GM12878 (cell line): ENCODE results near the gene ELOVL5. TPM values are rescaled to one million over a fixed set of nuclear protein-coding genes. Genes with fewer than 3 reads are reported as not detected.

Experiments used
- ATAC-seq: fragments of 200-7000 bp; cut with Tn5 transposase; 3 replicates; pipeline ENCODE4 v1.9.1; 2020; ENCODE audit warnings: mild to moderate bottlenecking, moderate library complexity
- BruUV-seq: library from RNA; stranded (reverse); fragments of 400-500 nt; replicated peaks from 2 replicates; lab custom pipeline; 2021; lab: Mats Ljungman, UMichigan
- CTCF ChIA-PET: fragments of 300-600 bp; sonication (Branson Sonifier 250); formaldehyde crosslinking; extraction: SDS; loops from one replicate; lab custom pipeline; 2021; ENCODE audit warnings: inconsistent platforms; lab: Yijun Ruan, JAX
- POLR2A ChIA-PET: fragments of 350-600 bp; formaldehyde crosslinking; extraction: SDS; loops from one replicate; lab custom pipeline; 2021; ENCODE audit warnings: inconsistent platforms; lab: Charles Lee
- RAD21 ChIA-PET: fragments of 300-600 bp; sonication (Branson Sonifier 250); formaldehyde crosslinking; loops from one replicate; lab custom pipeline; 2023; ENCODE audit warnings: antibody characterized with exemption; ENCODE audit not compliant: unreplicated experiment; lab: Charles Lee
- SMC1A ChIA-PET: fragments of 300-600 bp; sonication (Branson Sonifier 250); formaldehyde crosslinking; loops from one replicate; lab custom pipeline; 2023; ENCODE audit not compliant: unreplicated experiment, uncharacterized antibody; lab: Charles Lee
- DNase-seq: peaks from one replicate; pipeline ENCODE4 v3.0.0-alpha.2; 2011; ENCODE audit warnings: low read depth, low spot score
- FAIRE-seq: peaks from 3 replicates; lab custom pipeline; 2011; peaks lifted over from hg19 to GRCh38; lab: Jason Lieb, UNC
- H2AFZ ChIP-seq: 2 replicates; pipeline ENCODE4 v1.6.0; 2011; ENCODE audit warnings: low read depth, low read length, control low read depth; ENCODE audit not compliant: control insufficient read depth
- H3K27ac ChIP-seq: 2 replicates; pipeline ENCODE4 v1.5.1; 2011; ENCODE audit warnings: control low read depth; ENCODE audit not compliant: control insufficient read depth, insufficient read depth
- H3K27me3 ChIP-seq, 2 experiments: replicated peaks in 1 of 2; 2 replicates each; pipeline versions ENCODE4 v1.6.0 to v1.6.1; 2011; ENCODE audit warnings: low read length in 1 of 2; ENCODE audit not compliant: control insufficient read depth in 2 of 2, insufficient read depth in 2 of 2
- H3K36me3 ChIP-seq, 2 experiments: 2 replicates each; pipeline ENCODE4 v1.5.1; 2011; ENCODE audit warnings: low read length in 1 of 2; ENCODE audit not compliant: control insufficient read depth in 2 of 2, insufficient read depth in 2 of 2
- H3K4me1 ChIP-seq: 2 replicates; pipeline ENCODE4 v1.6.1; 2011; ENCODE audit warnings: mild to moderate bottlenecking, low read length, moderate library complexity, mixed read lengths; ENCODE audit not compliant: control insufficient read depth, insufficient read depth
- H3K4me2 ChIP-seq: 2 replicates; pipeline ENCODE4 v1.6.0; 2011; ENCODE audit warnings: control low read depth; ENCODE audit not compliant: control insufficient read depth, insufficient read depth
- H3K4me3 ChIP-seq: fragments of 200-600 bp; sonication (generic); 2 replicates; pipeline ENCODE4 v1.5.1; 2016
- H3K79me2 ChIP-seq: 2 replicates; pipeline ENCODE4 v1.6.0; 2011; ENCODE audit warnings: low read length; ENCODE audit not compliant: control insufficient read depth, insufficient read depth
- H3K9ac ChIP-seq: 2 replicates; pipeline ENCODE4 v1.8.0; 2011; ENCODE audit warnings: low read length, control low read depth, mixed read lengths; ENCODE audit not compliant: control insufficient read depth, insufficient read depth
- H3K9me3 ChIP-seq: replicated peaks from 3 replicates; pipeline ENCODE4 v1.5.1; 2011; ENCODE audit warnings: mild to moderate bottlenecking, low read length; ENCODE audit not compliant: control insufficient read depth, insufficient read depth
- H4K20me1 ChIP-seq: 2 replicates; pipeline ENCODE4 v1.6.0; 2011; ENCODE audit not compliant: control insufficient read depth, insufficient read depth
- CHD4 ChIP-seq: fragments of 200-600 bp; sonication (generic); IDR thresholded peaks from 2 replicates; pipeline ENCODE4 v1.6.1; 2016; ENCODE audit warnings: mild to moderate bottlenecking
- IKZF2 ChIP-seq, 2 experiments: fragments of 450-650 bp; IDR thresholded peaks; 2 replicates each; pipeline ENCODE4 v1.6.1; 2017; ENCODE audit warnings: mild to moderate bottlenecking in 2 of 2, moderate library complexity in 2 of 2
- KAT2A ChIP-seq: conservative IDR thresholded peaks from 2 replicates; pipeline ENCODE4 v1.6.1; 2011; ENCODE audit warnings: low read depth, low read length; ENCODE audit not compliant: control insufficient read depth
- KDM1A ChIP-seq: fragments of 200-600 bp; sonication (generic); IDR thresholded peaks from 2 replicates; pipeline ENCODE4 v1.6.1; 2016; ENCODE audit warnings: borderline replicate concordance
- LARP7 ChIP-seq: fragments of 450-650 bp; IDR thresholded peaks from 2 replicates; pipeline ENCODE4 v1.6.1; 2017; ENCODE audit warnings: mild to moderate bottlenecking
- NR2F1 ChIP-seq: fragments of 450-650 bp; conservative IDR thresholded peaks from 2 replicates; pipeline ENCODE4 v1.6.1; 2017; ENCODE audit warnings: mild to moderate bottlenecking
- RCOR1 ChIP-seq: conservative IDR thresholded peaks from 2 replicates; pipeline ENCODE4 v1.6.1; 2012; ENCODE audit warnings: low read depth, low read length, improper control_type of control experiment
- SMAD1 ChIP-seq: fragments of 450-650 bp; IDR thresholded peaks from 2 replicates; pipeline ENCODE4 v1.6.1; 2018; ENCODE audit warnings: mild to moderate bottlenecking, low read depth; ENCODE audit not compliant: partially characterized antibody
- SMAD5 ChIP-seq: IDR thresholded peaks from 2 replicates; pipeline ENCODE4 v1.6.1; 2016; ENCODE audit warnings: antibody characterized with exemption, low read depth
- SMARCA5 ChIP-seq: fragments of 450-650 bp; IDR thresholded peaks from 2 replicates; pipeline ENCODE4 v1.6.1; 2017; ENCODE audit warnings: mild to moderate bottlenecking
- SREBF2 ChIP-seq: IDR thresholded peaks from 2 replicates; pipeline ENCODE4 v1.6.1; 2012; ENCODE audit warnings: mild to moderate bottlenecking, low read length
- YY1 ChIP-seq: IDR thresholded peaks from 2 replicates; pipeline ENCODE4 v1.6.1; 2011; ENCODE audit warnings: low read depth, mild to moderate bottlenecking, low read length
- ZNF384 ChIP-seq: IDR thresholded peaks from 2 replicates; pipeline ENCODE4 v1.6.1; 2012; ENCODE audit warnings: low read depth, mild to moderate bottlenecking, low read length, improper control_type of control experiment, borderline replicate concordance
- WGBS: methylation state at CpG from one replicate; pipeline ENCODE4 v1.1.6; 2016; ENCODE audit warnings: low lambda C conversion rate; ENCODE audit not compliant: insufficient replicate concordance, insufficient coverage; ENCODE audit errors: missing lambda C conversion rate; 5-methylcytosine and 5-hydroxymethylcytosine counted together
- in situ Hi-C: fragments of 300-500 bp; cut with MboI; formaldehyde crosslinking; loops from 9 replicates; pipeline ENCODE4 v1.14.3; 2018; ENCODE audit warnings: mixed read lengths
- intact Hi-C: fragments of 100-400 bp; cut with micrococcal nuclease; formaldehyde crosslinking; loops from one replicate; pipeline ENCODE4 v1.14.2; 2022; ENCODE audit not compliant: unreplicated experiment
- polyA plus RNA-seq, 11 experiments: library from polyadenylated mRNA; depleted of rRNA in 4 of 11; unstranded in 6 of 11; stranded (reverse) in 5 of 11; fragments of >200 nt; fragmentation: Nextera tagmentation in 4 of 11; fragmentation: Illumina TruSeq in 1 of 11; extraction: Ambion mirVana in 4 of 11; extraction: Trizol in 1 of 11; gene quantifications; 1 replicate in 1 of 11; 2 replicates in 10 of 11; pipeline versions ENCODE4 v1.2.1 to v1.2.3, GENCODE V29; 2011 to 2016; ENCODE audit warnings: inconsistent platforms in 2 of 11, missing spikeins in 2 of 11, low read depth in 1 of 11
- total RNA-seq, 4 experiments: library from RNA; depleted of rRNA in 3 of 4; stranded (reverse); fragments of >200 nt in 3 of 4; fragmentation: Illumina TruSeq in 1 of 4; extraction: Trizol in 1 of 4; gene quantifications; 2 replicates each; pipeline versions ENCODE4 v1.2.1 to v1.2.3, GENCODE V29; 2013 to 2021
- TF ChIP-seq, protein P1 (sequence below): IDR thresholded peaks from 2 replicates; pipeline ENCODE4 v1.6.1; 2012; ENCODE audit warnings: mild to moderate bottlenecking, low read depth, low read length
- TF ChIP-seq, protein P2 (sequence below): fragments of 450-650 bp; formaldehyde crosslinking; IDR thresholded peaks from 2 replicates; pipeline ENCODE4 v1.5.0; 2022; ENCODE audit warnings: mild to moderate bottlenecking, missing genetic modification characterization

Gene ELOVL5
- total and polyA plus RNA-seq, 10 of the 15 experiments (the other 5 are each of a cell fraction or from before 2014, with no cell fraction given): 156 to 241 (median 196) TPM

DNA sequence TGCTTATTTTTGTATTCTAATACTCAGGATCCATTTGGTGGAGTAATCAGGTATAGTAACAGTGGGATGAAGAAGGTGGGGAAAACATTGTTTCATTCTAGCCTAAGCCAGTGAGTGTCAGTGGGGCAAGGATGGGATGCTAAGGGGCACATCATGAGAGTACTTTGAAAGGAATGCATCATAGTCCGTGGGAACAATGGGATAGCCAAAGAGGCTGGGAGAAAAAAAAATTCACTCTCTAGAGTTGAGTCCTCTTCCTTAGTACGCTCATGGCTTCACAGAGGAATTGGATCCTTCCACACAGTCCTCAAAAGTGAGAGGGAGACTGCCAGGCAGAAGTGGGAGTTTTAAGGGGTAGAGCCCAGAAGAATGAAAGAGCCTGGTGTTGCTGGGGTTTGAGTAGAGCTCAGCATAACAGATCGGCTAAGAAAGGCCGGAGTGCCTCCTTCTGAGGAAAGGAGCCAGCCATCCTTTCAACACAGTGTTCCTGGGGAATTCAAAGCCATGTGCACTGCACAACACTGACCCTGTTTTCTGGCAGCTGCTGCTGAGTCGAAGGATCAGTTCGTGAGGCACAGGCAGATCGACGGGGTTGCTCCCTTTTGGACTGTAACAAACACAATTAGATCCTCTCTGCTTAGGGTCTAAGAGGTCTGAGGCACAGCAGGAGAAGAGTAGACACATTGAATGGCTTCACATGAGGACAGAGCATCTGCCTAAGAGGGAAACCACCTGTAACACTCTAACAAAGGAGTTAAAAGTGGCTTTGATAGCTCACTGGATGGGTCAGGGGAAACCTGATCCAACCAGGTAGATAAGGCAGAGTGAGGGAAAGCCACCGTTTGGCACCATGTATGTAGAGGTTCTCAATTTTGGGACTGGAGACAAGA lies 61.2 kb downstream of the ELOVL5 start:
- in situ Hi-C loops: no loop called here
- ChIA-PET SMC1A (interaction anchor here (0.6 to 3.6 kb wide), 8 partner anchors 8 to 123 kb away, joined by 3 to 20 read pairs (median 3); no protein-coding TSS in a partner anchor), RAD21 (interaction anchor here (0.7 kb wide), 1 partner anchor 9 kb away, joined by 3 read pairs; no protein-coding TSS in a partner anchor), POLR2A (no interaction called here), CTCF (interaction anchor here (1.0 to 4.0 kb wide), 3 partner anchors 14 to 197 kb away, joined by 3 to 29 read pairs (median 3); no protein-coding TSS in a partner anchor)
- Histone ChIP-seq H3K9ac (no peak overlapping the region), H3K36me3 (peaks cover 9 to 10% of the 10 kb centered on the region in 2 experiments; a peak in 3 of 4 replicates), H3K27ac (no peak overlapping the region), H2AFZ (no peak overlapping the region), H3K27me3 (no peaks in the 10 kb centered on the region), H3K9me3 (no peaks in the 10 kb centered on the region), H4K20me1 (no peaks in the 10 kb centered on the region), H3K4me2 (no peak overlapping the region), H3K4me3 (no peak overlapping the region), H3K4me1 (peaks cover 8% of the 10 kb centered on the region), H3K79me2 (no peaks in the 10 kb centered on the region; the same call in 1 of the 2 replicates)
- DNase-seq (no peak), ATAC-seq (no peak), FAIRE-seq (no peak)
- 92% methylated on average over 9 of the region's 9 CpGs for WGBS
- intact Hi-C loops: no loop called here
- no TSS peak for BruUV-seq
- TF ChIP-seq, protein P1, sequence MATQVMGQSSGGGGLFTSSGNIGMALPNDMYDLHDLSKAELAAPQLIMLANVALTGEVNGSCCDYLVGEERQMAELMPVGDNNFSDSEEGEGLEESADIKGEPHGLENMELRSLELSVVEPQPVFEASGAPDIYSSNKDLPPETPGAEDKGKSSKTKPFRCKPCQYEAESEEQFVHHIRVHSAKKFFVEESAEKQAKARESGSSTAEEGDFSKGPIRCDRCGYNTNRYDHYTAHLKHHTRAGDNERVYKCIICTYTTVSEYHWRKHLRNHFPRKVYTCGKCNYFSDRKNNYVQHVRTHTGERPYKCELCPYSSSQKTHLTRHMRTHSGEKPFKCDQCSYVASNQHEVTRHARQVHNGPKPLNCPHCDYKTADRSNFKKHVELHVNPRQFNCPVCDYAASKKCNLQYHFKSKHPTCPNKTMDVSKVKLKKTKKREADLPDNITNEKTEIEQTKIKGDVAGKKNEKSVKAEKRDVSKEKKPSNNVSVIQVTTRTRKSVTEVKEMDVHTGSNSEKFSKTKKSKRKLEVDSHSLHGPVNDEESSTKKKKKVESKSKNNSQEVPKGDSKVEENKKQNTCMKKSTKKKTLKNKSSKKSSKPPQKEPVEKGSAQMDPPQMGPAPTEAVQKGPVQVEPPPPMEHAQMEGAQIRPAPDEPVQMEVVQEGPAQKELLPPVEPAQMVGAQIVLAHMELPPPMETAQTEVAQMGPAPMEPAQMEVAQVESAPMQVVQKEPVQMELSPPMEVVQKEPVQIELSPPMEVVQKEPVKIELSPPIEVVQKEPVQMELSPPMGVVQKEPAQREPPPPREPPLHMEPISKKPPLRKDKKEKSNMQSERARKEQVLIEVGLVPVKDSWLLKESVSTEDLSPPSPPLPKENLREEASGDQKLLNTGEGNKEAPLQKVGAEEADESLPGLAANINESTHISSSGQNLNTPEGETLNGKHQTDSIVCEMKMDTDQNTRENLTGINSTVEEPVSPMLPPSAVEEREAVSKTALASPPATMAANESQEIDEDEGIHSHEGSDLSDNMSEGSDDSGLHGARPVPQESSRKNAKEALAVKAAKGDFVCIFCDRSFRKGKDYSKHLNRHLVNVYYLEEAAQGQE: no peak
- no peak for TF ChIP-seq SREBF2
- no peak for TF ChIP-seq RCOR1
- TF ChIP-seq KDM1A: no peak
- TF ChIP-seq NR2F1: no peak
- TF ChIP-seq SMARCA5: no peak
- no peak for TF ChIP-seq SMAD1
- no peak for TF ChIP-seq ZNF384
- no peak for TF ChIP-seq SMAD5
- TF ChIP-seq LARP7: no peak
- TF ChIP-seq KAT2A: no peak
- no peak for TF ChIP-seq YY1
- no peak for TF ChIP-seq CHD4
- TF ChIP-seq, protein P2, sequence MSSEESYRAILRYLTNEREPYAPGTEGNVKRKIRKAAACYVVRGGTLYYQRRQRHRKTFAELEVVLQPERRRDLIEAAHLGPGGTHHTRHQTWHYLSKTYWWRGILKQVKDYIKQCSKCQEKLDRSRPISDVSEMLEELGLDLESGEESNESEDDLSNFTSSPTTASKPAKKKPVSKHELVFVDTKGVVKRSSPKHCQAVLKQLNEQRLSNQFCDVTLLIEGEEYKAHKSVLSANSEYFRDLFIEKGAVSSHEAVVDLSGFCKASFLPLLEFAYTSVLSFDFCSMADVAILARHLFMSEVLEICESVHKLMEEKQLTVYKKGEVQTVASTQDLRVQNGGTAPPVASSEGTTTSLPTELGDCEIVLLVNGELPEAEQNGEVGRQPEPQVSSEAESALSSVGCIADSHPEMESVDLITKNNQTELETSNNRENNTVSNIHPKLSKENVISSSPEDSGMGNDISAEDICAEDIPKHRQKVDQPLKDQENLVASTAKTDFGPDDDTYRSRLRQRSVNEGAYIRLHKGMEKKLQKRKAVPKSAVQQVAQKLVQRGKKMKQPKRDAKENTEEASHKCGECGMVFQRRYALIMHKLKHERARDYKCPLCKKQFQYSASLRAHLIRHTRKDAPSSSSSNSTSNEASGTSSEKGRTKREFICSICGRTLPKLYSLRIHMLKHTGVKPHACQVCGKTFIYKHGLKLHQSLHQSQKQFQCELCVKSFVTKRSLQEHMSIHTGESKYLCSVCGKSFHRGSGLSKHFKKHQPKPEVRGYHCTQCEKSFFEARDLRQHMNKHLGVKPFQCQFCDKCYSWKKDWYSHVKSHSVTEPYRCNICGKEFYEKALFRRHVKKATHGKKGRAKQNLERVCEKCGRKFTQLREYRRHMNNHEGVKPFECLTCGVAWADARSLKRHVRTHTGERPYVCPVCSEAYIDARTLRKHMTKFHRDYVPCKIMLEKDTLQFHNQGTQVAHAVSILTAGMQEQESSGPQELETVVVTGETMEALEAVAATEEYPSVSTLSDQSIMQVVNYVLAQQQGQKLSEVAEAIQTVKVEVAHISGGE (CRISPR knock-in tag): no peak
- TF ChIP-seq IKZF2 (IDR thresholded peaks at IDR 0.05): no peak
